ACHN (cell line): ENCODE results near the gene TMEM150C.
"Not testable (repeated sequence)": the region's sequence is repeated elsewhere in the genome, so short reads cannot be mapped to it uniquely, and the experiment has no call there.

ENCODE experiments used
- DNase-seq: peaks from one replicate; pipeline ENCODE4 v3.0.0-alpha.2; 2015
- in situ Hi-C: cut with HindIII; loops from 2 replicates; pipeline ENCODE4 v1.10.0; 2017; ENCODE audit warnings: low sequenced_read_pairs, low pct_ligation_motif_present, low pct_unique_long_range_greater_than_20kb

The TMEM150C gene

GRCh38 chr4:82578935-82579334, 17.1 kb upstream of the TMEM150C start:
- in situ Hi-C loops, result no loop called here
- DNase-seq, result no peak

GRCh38 chr4:82577451-82577850, 15.7 kb upstream of the TMEM150C start:
- no peak for DNase-seq
- in situ Hi-C loops, result no loop called here

- no peak for DNase-seq
- in situ Hi-C loops, result no loop called here
Observed at GRCh38 chr4:82569727-82570126, 7.9 kb upstream of the TMEM150C start.

- no peak for DNase-seq
Observed at GRCh38 chr4:82569076-82569475, 7.3 kb upstream of the TMEM150C start.

GRCh38 chr4:82567444-82567843, 5.7 kb upstream of the TMEM150C start:
- no peak for DNase-seq
- in situ Hi-C loops, result no loop called here

More at GRCh38 chr4:82569076-82569475, 7.3 kb upstream of the TMEM150C start:
- in situ Hi-C loops, result no loop called here

GRCh38 chr4:82562564-82562854, 721 bp upstream of the TMEM150C start:
- in situ Hi-C loops, result no loop called here
- DNase-seq, result no peak

- DNase-seq, result no peak
- in situ Hi-C loops, result no loop called here
Observed at GRCh38 chr4:82560853-82561785, 669 bp downstream of the TMEM150C start.

GRCh38 chr4:82559735-82560120, 2.1 kb downstream of the TMEM150C start:
- no peak for DNase-seq
- in situ Hi-C loops, result no loop called here

- in situ Hi-C loops, result not testable (repeated sequence)
Observed at GRCh38 chr4:82559090-82559734, 2.6 kb downstream of the TMEM150C start.

GRCh38 chr4:82555276-82555675, 6.5 kb downstream of the TMEM150C start:
- in situ Hi-C loops, result no loop called here
- DNase-seq, result no peak

More at GRCh38 chr4:82559090-82559734, 2.6 kb downstream of the TMEM150C start:
- not testable (repeated sequence) for DNase-seq

- in situ Hi-C loops, result no loop called here
Observed at GRCh38 chr4:82553020-82553419, 8.8 kb downstream of the TMEM150C start.

GRCh38 chr4:82551734-82552133, 10.1 kb downstream of the TMEM150C start:
- no peak for DNase-seq
- in situ Hi-C loops, result no loop called here

More at GRCh38 chr4:82553020-82553419, 8.8 kb downstream of the TMEM150C start:
- no peak for DNase-seq

GRCh38 chr4:82547850-82548249, 13.9 kb downstream of the TMEM150C start:
- in situ Hi-C loops, DNase-seq: not testable (repeated sequence)

- DNase-seq, result no peak
- in situ Hi-C loops, result no loop called here
Observed at GRCh38 chr4:82543131-82543530, 18.7 kb downstream of the TMEM150C start.

GRCh38 chr4:82542642-82543041, 19.1 kb downstream of the TMEM150C start:
- in situ Hi-C loops, result no loop called here
- no peak for DNase-seq

GRCh38 chr4:82529322-82529721, 32.5 kb downstream of the TMEM150C start:
- in situ Hi-C loops, result no loop called here
- DNase-seq, result no peak

- in situ Hi-C loops, result no loop called here
- DNase-seq, result no peak
Observed at GRCh38 chr4:82528868-82529267, 32.9 kb downstream of the TMEM150C start.

GRCh38 chr4:82528074-82528473, 33.7 kb downstream of the TMEM150C start:
- in situ Hi-C loops, result no loop called here
- DNase-seq, result no peak

- DNase-seq, result no peak
- in situ Hi-C loops, result no loop called here
Observed at GRCh38 chr4:82525307-82525911, 36.4 kb downstream of the TMEM150C start.
